T1000 (cell line): ENCODE measurements around the gene RGS14.

Experiments
- DNase-seq: peaks from one replicate; lab custom pipeline; 2025; ENCODE audit warnings: mixed read lengths; lab: John Stamatoyannopoulos, UW

RGS14 gene, protein sequence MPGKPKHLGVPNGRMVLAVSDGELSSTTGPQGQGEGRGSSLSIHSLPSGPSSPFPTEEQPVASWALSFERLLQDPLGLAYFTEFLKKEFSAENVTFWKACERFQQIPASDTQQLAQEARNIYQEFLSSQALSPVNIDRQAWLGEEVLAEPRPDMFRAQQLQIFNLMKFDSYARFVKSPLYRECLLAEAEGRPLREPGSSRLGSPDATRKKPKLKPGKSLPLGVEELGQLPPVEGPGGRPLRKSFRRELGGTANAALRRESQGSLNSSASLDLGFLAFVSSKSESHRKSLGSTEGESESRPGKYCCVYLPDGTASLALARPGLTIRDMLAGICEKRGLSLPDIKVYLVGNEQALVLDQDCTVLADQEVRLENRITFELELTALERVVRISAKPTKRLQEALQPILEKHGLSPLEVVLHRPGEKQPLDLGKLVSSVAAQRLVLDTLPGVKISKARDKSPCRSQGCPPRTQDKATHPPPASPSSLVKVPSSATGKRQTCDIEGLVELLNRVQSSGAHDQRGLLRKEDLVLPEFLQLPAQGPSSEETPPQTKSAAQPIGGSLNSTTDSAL

DNA sequence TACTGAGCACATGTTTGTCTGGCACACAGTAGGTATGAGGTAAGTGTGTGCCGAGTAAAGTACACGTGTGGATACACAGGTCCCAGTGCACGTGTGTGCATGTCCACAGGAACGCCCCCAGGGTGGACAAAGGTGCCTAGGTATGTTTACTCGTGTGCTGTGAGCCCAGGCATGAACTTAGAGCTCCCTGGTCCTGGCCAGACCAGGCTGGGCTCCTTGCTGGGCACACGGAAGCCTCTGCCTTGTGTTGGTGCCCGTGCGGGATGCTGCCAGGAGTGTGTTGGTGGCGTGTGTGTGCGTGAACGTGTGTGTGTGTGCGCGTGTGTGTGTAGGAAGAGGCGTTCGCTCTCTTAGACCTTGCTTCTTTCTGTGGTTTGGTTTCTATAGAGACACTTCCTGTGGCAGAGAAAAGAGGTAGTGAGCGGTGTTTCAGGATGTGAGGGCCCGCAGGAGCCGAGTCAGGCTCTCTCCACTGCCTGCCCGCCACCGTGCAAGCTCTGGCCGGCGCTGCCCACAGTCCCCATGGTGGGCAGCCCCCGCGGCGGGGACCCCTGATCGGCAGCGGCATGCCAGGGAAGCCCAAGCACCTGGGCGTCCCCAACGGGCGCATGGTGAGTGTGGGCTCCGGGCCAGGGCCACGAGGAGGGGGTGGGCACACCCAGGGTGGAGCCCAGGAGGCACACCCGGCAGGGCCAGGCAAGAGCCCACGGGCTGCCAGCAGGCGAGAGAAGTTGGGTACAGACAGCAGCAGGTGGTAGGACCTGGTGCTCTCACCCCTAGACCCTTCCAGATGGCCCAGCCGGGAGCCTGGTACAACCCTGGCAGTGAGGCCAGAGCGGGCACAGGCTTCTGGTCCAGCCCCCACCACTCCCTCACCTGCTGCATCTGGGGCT is at the start of gene RGS14:
Gene RGS14, plus strand, starts transcription at position 466 of the 893 bp plus-strand sequence. Its CDS starts 101 bp downstream, at position 567.
- no peak for DNase-seq

DNA sequence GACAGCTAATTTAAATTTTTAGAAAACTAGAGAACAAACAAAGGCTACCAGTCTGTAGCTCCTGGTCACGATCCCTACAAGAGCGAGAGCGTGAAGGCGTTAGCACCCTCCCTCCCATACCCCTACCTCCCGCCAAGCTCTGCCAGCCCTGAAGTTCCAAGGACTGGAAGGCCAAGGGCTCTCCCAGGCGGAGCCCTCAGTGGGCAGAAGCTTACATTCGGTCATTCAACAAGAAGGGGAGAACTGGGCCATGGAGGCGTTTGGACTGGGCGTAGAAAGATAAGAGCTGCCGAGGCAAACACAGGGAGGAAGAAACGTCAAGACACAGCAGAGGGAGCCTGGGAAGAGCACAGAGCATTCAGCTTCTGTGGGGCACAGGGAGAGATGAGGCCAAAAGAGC is 49.0 kb upstream of the RGS14 start:
- DNase-seq: no peak

DNA sequence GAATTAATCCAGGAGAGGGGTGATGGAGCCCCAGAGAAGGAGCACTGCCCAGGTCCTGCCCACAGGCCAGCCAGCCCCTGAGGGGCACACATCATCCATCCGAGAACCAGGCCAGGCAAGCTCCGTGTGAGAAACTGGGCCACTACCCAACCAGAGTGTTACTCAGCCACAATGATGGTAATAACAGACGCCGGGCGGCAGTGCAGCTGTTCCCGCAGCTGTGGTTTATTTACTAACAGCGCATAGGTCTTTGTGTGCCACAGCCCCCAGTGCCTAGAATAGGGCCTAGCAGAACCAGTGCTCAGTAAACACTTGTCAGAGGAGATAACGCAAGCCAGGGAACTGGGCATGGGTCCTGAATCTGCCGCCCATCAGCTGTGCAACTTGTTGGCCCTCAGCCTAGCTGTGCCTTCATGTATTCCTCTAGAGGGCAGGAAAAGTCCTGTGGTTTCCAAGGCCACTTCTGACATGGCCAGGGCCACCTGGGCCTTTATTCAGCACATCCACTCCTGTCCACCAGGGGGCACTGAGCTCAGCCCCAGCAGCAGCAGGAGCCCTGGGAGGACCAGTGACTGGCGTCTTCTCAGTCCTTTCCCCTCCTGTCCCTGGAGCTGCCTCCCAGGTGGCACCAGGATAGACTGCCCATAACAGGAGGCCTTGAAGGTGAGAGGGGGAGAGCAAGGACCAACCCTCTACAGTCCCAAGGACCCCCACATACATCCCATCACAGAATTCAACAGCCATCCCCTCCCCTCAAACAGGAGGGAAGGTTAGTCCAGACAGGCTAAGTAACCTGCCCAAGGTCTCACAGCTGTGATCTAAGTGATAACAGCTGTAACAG is 48.2 kb upstream of the RGS14 start:
- peak; percentile 49 for DNase-seq

DNA sequence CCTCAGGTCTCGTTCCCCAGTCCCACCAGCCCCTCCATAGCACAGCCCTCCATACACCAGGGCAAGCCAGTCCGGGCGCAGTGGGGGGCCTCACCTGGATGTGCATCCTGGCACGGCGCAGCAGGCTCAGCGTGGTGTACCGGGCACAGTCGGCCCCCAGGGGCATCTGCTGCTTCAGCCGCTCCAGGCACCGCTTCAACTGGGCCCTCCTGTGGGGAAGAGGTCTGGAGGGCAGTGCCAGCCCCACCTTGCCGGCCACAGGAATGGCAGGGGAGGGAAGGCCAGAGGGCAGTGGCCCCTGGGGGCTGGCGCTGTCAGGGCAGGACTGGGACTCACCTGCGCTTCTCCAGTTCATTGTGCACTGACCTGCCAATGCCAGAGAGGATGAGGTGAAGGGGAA is 47.4 kb upstream of the RGS14 start:
- DNase-seq: no peak

DNA sequence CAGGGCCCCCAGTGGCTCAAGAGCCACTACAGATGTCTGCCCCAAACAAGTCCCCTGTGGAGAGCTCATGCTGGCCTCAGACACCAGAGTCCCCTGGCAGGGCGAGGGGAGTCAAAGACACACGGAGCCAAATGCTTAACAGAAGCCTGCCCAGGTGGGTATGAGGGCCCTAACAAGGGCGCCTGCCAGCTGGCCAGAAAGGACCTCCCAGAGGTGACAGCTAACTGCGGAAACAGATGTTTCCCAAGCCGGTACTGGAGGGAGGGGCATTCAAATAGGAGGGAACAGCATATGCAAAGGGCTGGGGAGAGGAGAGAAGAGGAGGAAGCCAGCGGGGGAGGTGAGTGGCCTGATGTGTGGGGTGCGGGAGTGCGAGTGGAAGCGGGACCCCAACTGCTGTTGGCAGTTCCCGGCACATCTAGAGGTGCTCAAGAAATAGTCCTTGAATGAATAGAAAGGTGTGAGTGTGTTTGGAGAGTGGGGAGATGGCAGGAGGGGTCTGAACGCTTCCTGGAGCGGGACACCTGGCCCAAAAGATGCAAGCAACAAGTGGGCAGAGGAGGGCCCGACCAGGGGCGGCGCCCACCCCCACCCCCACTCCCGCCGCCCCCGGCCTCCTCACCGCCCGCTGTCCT is 46.9 kb upstream of the RGS14 start:
- DNase-seq: no peak

DNA sequence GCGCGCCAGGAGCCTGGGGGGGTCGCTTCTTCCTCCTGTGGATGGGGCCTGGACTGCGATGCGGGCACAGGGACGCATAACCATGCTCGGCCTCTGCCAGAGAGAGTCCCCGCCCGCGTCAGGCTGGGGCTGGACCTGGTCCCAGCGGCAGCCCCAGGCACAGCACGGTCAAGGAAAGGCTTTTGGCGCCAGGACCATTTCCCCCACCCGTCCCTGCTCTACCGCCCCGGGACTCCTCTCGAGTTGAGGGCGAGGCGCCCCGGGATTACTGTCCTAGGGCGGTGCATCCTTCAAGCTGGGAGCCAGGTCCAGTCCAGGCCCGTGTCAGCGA is 46.4 kb upstream of the RGS14 start:
- DNase-seq: no peak

DNA sequence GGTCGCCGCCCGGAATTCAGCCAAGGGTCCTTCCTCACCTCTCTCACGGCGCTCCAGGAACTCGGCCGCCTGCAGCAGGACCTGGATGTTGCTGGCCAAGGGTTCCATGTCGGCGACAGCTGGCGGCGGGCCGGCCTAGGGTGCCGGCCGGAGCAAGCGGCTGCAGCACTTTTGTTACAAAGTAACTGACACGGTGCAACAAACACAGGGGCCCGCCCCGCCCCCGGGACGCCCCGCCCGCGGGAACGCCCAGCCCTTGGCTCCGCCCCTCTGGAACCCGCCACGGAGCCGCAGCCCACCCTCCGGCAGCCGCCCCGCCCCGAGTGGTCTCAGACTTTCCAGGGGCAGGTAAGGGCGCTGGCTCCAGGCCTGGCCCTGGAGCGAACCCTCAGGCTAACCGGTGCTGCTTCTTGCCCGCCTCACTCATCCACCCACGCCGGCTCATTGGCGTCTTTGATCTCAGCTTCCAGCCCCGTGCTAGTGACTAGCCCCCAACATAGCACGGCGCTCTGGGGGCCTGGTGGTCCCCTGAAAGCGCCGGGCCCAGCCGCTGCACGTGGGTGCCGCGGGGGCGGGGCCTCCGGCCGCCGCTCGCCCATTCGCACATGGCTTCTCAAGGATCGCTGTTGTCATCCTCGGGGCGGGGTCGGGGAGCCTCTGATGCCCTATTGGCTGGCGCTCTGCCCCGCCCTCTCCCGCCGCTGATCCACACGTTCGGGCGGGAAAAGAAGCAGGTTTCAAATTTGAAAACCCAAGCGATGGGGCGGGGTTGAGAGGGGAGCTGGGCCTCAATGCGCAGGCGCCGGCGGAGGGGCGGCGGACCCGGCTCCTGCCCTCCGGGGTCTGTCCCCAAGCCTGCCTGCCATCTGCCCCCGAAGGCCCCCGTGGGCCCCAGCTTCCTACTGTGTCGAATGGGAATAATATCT is 45.7 kb upstream of the RGS14 start, which contains the start of gene MXD3:
Gene MXD3, minus strand, starts transcription at position 176 of the 926 bp plus-strand sequence. Its CDS starts 68 bp downstream, at position 108.
- DNase-seq: peak; percentile 92

DNA sequence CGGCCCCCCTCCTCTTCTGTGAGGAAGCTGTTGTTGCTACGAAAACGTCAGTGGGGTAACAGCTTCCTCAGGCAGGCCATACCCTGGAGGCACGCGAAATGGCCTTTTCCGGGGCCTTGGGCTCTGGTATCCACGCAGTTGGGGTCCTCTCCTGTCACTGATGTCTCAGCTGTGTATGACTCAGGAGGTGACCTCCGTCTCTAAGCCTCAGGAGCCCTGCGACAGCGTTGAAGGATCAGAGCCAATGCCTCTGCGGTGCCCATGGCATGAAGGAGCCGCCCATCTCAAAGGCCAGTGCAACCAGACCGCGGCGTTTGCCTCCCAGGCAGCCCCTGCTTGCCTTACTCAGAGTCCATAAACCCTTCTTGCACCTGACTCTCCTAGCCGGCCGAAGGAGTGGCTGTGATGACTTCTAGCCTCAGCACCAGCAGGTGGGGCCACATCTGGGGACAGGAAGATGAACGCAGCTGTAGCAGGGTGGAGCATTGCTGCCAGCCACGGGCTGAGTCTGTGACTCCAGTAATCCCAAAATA is 45.0 kb upstream of the RGS14 start:
- peak; percentile 54 for DNase-seq

DNA sequence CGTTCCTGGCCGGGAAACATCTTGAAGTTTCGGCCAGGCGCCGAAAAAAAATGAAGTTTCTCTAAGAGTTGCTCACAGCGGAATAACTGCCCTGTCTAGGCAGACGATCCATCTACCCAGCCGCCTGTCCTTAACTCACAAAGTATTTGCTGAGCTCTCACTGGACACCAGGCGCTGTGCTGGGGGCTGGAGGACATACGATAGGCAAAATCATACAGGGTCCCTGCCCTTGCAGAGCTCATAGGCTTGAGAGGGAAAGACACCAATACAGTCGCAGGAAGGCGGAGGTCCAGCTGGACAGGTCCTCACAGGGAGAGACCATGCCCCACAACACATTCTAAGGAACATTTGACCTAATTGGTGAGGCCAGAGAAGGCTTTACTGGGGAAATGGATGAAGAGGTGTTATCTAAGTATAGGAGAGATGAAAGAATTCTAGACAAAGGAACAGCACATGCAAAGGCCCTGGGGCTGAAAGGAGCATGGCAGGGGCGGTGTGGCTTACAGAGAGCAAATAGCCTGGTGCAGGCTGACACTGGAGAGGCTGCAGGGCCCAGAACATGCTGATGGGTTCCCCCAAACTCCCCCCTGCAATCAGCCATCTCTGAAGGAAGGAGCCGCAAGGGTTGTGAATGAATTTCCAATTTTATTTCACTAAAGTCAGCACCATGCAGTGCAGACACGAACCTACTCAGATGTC is 44.0 kb upstream of the RGS14 start:
- no peak for DNase-seq

DNA sequence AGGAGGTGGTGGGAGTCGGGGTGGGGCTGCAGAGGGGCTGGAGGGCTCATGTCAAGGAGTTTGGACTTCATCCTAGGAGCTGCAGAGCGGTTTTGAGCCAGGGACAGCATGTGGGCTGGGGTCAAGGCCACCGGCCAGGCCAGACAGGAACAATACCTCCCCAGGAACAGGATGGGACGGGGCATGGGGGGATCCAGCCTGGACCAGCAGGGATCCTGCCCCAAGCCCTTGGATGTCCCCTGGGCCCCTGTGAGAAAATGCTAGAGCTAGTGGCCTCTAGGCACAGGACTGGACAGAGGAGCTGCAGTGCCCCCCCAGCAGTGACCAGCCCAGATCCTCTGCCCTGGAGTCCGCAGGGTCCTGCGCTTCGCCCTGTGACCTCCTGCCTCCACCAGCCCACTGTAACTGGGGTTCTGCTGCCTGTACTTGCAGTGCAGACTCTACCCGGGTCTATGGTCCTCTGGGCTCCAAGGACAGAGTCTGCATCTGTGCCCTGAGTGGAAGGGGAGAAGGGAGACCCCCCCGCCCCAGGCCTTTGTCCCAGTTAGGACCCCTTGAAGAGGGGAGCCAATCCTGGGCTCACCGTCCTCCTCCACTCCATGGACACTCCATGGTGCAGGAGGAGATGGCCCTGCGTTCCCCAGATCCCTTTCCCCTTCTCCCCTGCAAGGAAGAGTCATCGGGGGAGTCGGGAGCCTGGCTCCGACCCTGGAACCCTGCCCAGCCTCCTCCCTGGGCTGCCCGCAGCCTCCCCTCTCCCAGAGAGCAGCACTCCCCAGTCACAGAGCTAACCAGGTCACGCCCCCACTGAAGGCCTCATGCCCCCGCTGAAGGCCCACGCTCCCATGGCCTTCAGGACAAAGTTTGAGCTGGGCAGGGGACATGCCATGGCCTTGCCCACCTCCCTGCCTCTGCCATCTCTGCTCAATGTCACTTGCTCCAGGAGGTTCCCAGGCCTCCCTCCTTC is 43.1 kb upstream of the RGS14 start:
- no peak for DNase-seq

DNA sequence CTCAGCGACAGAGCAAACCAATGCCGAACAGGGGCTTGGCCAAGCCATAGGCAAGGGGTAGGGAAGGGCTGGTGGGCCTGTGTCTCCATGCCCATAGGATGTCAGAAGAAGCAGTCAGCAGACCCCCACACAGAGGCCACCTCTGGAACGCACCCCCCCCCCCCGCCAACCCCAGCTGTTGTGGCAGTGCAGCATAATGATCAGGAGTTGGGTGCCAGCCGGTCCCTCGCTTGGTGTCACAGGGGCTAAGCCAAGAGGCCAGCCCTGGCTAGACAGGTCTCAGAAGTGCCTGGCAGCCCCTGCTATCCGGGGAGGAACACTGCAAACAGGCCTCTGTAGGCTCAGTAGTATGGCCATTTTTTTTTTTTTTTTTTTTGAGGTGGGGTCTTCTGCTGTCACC is 42.3 kb upstream of the RGS14 start:
- no peak for DNase-seq

DNA sequence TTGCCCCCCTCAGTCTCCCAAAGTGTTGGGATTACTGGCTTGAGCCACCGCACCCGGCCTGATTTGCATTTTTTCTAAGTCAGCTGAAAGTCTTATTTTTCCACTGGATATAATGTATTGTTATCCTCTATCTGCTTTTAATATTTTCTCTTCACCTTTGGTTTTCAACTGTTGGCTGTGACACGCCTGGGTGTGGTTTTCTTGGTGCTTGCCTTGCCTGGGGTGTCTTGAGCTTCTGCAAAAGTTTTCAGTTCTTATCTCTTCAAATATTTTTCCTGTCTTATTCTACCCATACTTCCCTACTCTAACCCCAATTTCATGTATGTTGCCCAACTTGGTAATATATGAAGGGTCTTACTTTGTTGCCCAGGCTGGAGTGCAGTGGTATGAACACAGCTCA is 41.7 kb upstream of the RGS14 start:
- DNase-seq: no peak

DNA sequence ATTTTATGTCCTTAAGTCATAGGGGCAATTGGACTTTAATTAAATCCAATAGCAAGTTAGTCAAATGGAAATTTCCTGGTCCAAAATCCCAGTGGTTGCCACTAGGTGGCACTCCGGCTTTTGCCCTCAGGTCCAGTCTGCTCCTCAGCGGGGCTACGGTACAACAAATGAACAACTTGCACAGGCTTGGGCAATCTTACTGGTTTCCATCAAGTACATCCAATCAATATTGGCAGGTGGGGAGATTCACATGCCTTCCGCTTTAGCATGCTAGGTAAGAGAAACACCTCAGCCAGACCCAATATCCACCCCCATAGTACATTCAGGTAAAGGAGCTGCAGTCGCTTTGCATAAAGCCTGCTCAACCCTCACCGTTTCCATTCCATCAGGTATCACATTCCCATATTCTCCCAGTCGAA is 39.8 kb upstream of the RGS14 start:
- peak; percentile 37 for DNase-seq

DNA sequence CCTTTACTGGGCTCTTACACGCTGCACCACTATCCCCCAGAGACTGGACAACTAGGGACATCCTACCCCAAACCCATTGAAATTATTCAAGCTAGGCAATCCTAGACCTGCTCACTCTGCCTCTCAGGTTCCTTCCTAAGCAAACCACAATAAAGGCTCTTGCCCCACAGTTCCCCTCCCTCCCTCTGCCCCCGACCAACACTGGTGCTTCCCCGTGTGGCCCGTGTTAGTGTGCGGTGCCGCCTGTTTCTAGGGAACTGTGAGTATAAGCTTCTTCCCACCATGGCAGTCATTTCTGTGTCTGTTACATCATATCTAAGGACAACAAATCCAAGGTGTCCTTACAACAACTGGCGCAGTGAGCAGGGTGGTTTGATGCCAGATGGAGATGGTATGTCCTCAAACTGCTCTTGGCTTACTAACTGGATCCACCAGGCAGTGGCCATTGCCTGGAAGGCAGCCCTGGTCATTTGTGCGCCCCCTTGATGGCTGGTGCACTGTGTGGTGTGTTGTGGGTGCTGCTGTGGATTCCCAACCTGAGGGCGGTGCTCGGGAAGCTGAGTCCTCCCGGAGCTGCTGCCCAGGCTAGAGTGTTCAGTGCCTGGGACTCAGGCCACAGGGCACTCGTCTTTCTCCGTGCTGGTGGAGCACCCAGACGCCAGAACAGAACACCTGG is 37.7 kb upstream of the RGS14 start:
- no peak for DNase-seq

DNA sequence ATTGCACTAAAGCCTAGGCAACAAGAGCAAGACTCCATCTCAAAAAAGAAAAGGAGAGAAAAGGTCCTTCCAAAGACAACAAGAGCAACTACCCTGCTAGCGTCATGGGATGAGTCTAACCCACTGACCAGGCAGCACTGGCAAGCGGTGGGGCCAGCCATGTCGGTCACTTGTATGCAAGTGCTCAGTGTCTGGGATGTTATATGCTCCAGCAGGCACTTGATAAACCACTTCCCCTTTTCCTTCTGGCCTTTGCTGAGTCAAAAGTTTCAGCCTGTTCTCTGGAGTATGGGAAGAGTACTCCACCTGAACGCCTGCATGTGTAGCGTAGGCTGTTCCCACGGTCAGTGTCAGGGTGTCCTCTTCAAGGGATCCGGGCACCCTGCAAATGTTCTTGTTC is 36.8 kb upstream of the RGS14 start:
- DNase-seq: no peak

DNA sequence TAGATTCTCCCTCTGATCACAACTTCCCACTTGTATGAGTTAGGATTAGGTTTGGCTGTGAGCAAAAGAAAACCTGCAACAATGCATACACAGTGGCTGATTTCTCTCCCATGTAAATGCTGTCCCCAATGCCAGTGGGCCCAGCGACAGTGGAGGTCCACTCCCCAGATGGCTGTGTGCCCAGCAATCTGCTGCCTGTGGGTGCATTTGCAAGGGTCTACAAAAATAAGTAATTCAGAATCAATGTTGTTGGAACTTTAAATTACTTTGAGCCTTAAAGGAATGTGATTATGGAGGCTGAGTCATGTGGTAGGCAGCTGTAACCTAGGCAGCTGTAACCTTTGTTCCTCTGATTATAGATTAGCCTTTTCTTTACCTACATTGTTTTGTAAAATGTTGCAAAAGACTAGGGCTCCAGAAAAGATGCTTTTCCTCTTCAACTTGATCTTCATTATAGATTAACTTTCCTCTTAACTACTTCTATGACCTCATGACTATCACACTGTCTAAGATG is 31.8 kb upstream of the RGS14 start:
- DNase-seq: no peak
